GM13976 (cell line): ENCODE results near the gene LAMA4.
"Not testable (repeated sequence)": the region's sequence is repeated elsewhere in the genome, so short reads cannot be mapped to it uniquely, and the experiment has no call there.

Experiments used
- DNase-seq: peaks from one replicate; pipeline ENCODE4 v3.0.0; 2012; ENCODE audit warnings: low spot score
- CTCF ChIP-seq: IDR thresholded peaks from 2 replicates; pipeline ENCODE4 v1.5.1; 2012; ENCODE audit warnings: borderline replicate concordance, mild to moderate bottlenecking; ENCODE audit not compliant: insufficient read depth; ENCODE audit errors: extremely low read depth, missing control alignments, control extremely low read depth
- in situ Hi-C: fragments of 300-500 bp; cut with MboI; formaldehyde crosslinking; loops from one replicate; pipeline ENCODE4 v1.12.0; 2022; ENCODE audit warnings: low sequenced_read_pairs, mixed read lengths, inconsistent platforms; ENCODE audit not compliant: unreplicated experiment

LAMA4 gene

DNA sequence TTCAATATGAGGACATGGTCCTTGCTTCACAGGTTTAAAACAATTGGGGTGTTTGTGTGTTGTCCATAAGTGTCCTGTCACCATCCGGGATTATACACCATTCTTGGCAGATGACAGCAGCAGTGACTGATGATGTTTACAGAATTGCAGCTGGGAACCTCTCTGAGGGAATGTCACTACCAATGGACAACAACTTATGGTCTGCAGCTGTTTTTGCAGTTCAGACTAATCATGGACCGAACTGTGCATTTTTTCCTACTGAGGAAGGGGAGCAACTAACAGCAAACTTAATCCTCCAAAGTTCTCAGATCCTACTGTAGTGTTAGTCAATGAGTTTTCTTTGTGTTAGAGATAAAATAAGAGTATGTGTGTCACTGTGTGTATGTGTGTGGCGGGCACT lies 140.9 kb downstream of the LAMA4 start:
- in situ Hi-C loops = no loop called here
- no peak for DNase-seq
- TF ChIP-seq CTCF = no peak

GRCh38 chr6:112109262-112109661 lies 145.1 kb downstream of the LAMA4 start:
- TF ChIP-seq CTCF = no peak
- no peak for DNase-seq
- in situ Hi-C loops = no loop called here

GRCh38 chr6:112106562-112106961 lies 147.8 kb downstream of the LAMA4 start:
- no peak for DNase-seq
- no peak for TF ChIP-seq CTCF
- in situ Hi-C loops = no loop called here

- DNase-seq, in situ Hi-C loops: not testable (repeated sequence)
Observed at GRCh38 chr6:112106026-112106425, 148.3 kb downstream of the LAMA4 start.

DNA sequence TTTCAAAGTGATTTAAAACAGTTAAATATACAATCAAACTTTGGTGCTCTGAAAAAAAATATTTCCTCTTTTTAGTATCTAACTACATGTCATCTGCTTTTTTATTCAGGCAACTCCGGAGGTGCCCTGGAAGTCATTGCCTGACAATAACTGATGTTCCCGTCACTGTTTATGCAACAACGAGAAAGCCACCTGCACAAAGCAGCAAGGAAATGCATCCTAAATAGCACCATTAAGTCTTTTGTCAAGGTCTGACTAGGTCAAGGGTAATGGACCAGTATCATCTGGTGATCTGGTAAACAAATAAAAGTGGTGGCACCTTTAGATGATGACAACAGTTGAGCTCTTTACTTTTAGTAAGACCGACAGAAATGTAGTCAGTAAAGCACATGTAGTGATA lies 153.8 kb downstream of the LAMA4 start:
- no peak for DNase-seq
- no peak for TF ChIP-seq CTCF
- in situ Hi-C loops = no loop called here

DNA sequence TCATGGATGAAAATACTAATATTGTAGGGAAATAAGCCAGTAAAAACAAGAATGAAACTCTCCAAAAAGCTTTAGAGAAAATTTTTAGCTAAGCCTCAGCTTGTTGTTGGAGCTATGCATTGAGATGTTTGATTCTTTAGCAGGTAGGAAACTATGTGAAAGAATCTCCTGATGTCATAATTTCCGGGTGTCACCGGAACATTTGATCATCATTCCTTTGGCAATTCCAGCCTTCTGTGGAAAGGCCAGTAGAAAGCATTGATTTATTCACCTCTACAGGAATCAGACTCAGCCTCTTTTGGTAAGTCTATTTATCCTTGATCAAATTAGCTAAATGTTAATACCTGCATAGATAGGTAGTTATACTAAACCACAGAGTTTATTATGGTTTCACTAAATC lies 157.5 kb downstream of the LAMA4 start:
- no peak for TF ChIP-seq CTCF
- DNase-seq = no peak
- in situ Hi-C loops = no loop called here

DNA sequence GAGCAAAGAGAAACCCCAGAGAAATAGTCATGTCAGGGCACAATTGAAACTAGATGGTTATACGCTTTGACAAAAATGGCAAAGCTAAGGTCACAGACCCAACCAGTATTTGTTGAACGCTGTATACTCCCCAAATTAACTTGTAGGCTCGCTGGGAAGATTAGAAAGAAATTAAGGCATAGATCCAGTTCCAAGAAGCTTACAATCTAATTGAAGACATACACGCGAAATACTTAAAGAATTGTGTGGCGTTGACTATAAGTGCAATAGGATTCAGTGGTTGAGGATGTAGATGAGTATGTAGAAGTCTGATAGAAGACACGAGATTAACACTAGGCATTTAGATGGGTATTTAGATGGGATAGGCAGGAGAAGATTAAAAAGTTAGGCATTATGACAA lies 166.5 kb downstream of the LAMA4 start:
- TF ChIP-seq CTCF = no peak
- no peak for DNase-seq
- in situ Hi-C loops = no loop called here
